H1 (cell line): ENCODE results near the gene LGALSL. TPM values are rescaled to one million over a fixed set of nuclear protein-coding genes. Genes with fewer than 3 reads are reported as not detected.

Source experiments
- CTCF ChIA-PET: fragments of 300-600 bp; sonication (Branson Sonifier 250); formaldehyde crosslinking; loops from one replicate; lab custom pipeline; 2021; ENCODE audit not compliant: partially characterized antibody; lab: Charles Lee
- POLR2A ChIA-PET: fragments of 300-600 bp; sonication (Branson Sonifier 250); formaldehyde crosslinking; loops from one replicate; lab custom pipeline; 2021; ENCODE audit warnings: inconsistent platforms; ENCODE audit not compliant: partially characterized antibody; lab: Charles Lee
- DNase-seq, 2 experiments: peaks; one replicate each; pipeline versions ENCODE4 v3.0.0 to v3.0.0-alpha.2; 2010 to 2022; ENCODE audit warnings: low spot score in 2 of 2, low read depth in 1 of 2, mixed read lengths in 1 of 2
- FAIRE-seq: peaks from 2 replicates; lab custom pipeline; 2011; peaks lifted over from hg19 to GRCh38; lab: Jason Lieb, UNC
- H2AFZ ChIP-seq: 2 replicates; pipeline ENCODE4 v1.8.1; 2012; ENCODE audit warnings: low read length, inconsistent platforms
- H2AK5ac ChIP-seq: 2 replicates; pipeline ENCODE4 v1.6.1; 2013; ENCODE audit warnings: low read depth, low read length
- H2BK120ac ChIP-seq: replicated peaks from 2 replicates; pipeline ENCODE3; 2013; ENCODE audit warnings: low read depth, low read length, inconsistent platforms
- H2BK12ac ChIP-seq: 2 replicates; pipeline ENCODE4 v1.6.1; 2013; ENCODE audit warnings: low read depth, low read length
- H2BK15ac ChIP-seq: 2 replicates; pipeline ENCODE4 v1.6.1; 2013; ENCODE audit warnings: low read length
- H2BK20ac ChIP-seq: 2 replicates; pipeline ENCODE4 v1.6.1; 2013; ENCODE audit warnings: low read length
- H2BK5ac ChIP-seq: 2 replicates; pipeline ENCODE4 v1.6.1; 2013; ENCODE audit warnings: low read depth, low read length
- H3K14ac ChIP-seq: 2 replicates; pipeline ENCODE4 v1.6.1; 2013; ENCODE audit warnings: inconsistent platforms; ENCODE audit not compliant: insufficient read length
- H3K18ac ChIP-seq: 2 replicates; pipeline ENCODE4 v1.6.1; 2013; ENCODE audit warnings: low read length; ENCODE audit errors: extremely low read depth
- H3K23ac ChIP-seq: 2 replicates; pipeline ENCODE4 v1.6.1; 2013; ENCODE audit warnings: inconsistent platforms; ENCODE audit not compliant: insufficient read length
- H3K23me2 ChIP-seq: 2 replicates; pipeline ENCODE4 v1.6.1; 2013; ENCODE audit warnings: low read depth, low read length
- H3K27ac ChIP-seq: 2 replicates; pipeline ENCODE4 v1.6.1; 2011; ENCODE audit warnings: low read depth, low read length, inconsistent platforms
- H3K27me3 ChIP-seq, 4 experiments: replicated peaks in 1 of 4; 1 replicate in 1 of 4; 2 replicates in 3 of 4; pipeline versions ENCODE4 v1.6.1 to v1.8.1; 2011 to 2013; ENCODE audit warnings: low read length in 3 of 4, mild to moderate bottlenecking in 3 of 4, inconsistent platforms in 2 of 4, mixed read lengths in 2 of 4, moderate library complexity in 1 of 4; ENCODE audit not compliant: control insufficient read depth in 3 of 4, insufficient read depth in 3 of 4; ENCODE audit errors: extremely low read depth in 1 of 4
- H3K36me3 ChIP-seq, 4 experiments: 2 replicates each; pipeline versions ENCODE4 v1.6.1 to v1.8.1; 2011 to 2013; ENCODE audit warnings: mild to moderate bottlenecking in 4 of 4, low read length in 3 of 4, moderate library complexity in 2 of 4, control low read depth in 1 of 4, inconsistent platforms in 1 of 4; ENCODE audit not compliant: insufficient read depth in 4 of 4, control insufficient read depth in 2 of 4
- H3K4ac ChIP-seq: replicated peaks from 2 replicates; pipeline ENCODE3; 2013; ENCODE audit warnings: low read length, low read depth, mixed read lengths, inconsistent platforms; ENCODE audit not compliant: insufficient read length
- H3K4me1 ChIP-seq, 4 experiments: replicated peaks in 1 of 4; 1 replicate in 1 of 4; 2 replicates in 3 of 4; pipeline versions ENCODE4 v1.6.1 to v1.8.1; 2011 to 2013; ENCODE audit warnings: low read length in 3 of 4, inconsistent platforms in 2 of 4, mixed read lengths in 1 of 4; ENCODE audit not compliant: insufficient read depth in 4 of 4, control insufficient read depth in 3 of 4
- H3K4me2 ChIP-seq, 2 experiments: 2 replicates each; pipeline versions ENCODE4 v1.6.1 to v1.8.1; 2011 to 2013; ENCODE audit warnings: low read depth in 2 of 2, low read length in 2 of 2, control low read depth in 1 of 2, inconsistent platforms in 1 of 2, mild to moderate bottlenecking in 1 of 2; ENCODE audit not compliant: insufficient read depth in 1 of 2
- H3K4me3 ChIP-seq, 4 experiments: fragments of 200-600, 300-600 bp in 1 of 4; sonication (generic), shearing (Covaris generic), sonication (Bioruptor Twin) in 1 of 4; 2 replicates each; pipeline versions ENCODE4 v1.5.1 to v1.8.1; 2011 to 2016; ENCODE audit warnings: low read length in 4 of 4, low read depth in 3 of 4, control low read depth in 2 of 4, inconsistent platforms in 2 of 4, mild to moderate bottlenecking in 2 of 4, mixed read lengths in 1 of 4, moderate library complexity in 1 of 4; ENCODE audit not compliant: insufficient read depth in 2 of 4; ENCODE audit errors: extremely low read depth in 1 of 4
- H3K56ac ChIP-seq: replicated peaks from 2 replicates; pipeline ENCODE3; 2013; ENCODE audit warnings: low read depth, mild to moderate bottlenecking, mixed read lengths, low read length, inconsistent platforms; ENCODE audit not compliant: insufficient read length
- H3K79me1 ChIP-seq: 2 replicates; pipeline ENCODE4 v1.6.1; 2013; ENCODE audit warnings: low read depth, low read length, control low read depth
- H3K79me2 ChIP-seq, 2 experiments: 2 replicates each; pipeline versions ENCODE4 v1.6.1 to v1.8.1; 2012 to 2013; ENCODE audit warnings: low read length in 2 of 2, mild to moderate bottlenecking in 2 of 2, inconsistent platforms in 1 of 2; ENCODE audit not compliant: insufficient read depth in 2 of 2, control insufficient read depth in 1 of 2
- H3K9ac ChIP-seq, 4 experiments: replicated peaks in 1 of 4; 1 replicate in 1 of 4; 2 replicates in 3 of 4; pipeline versions ENCODE4 v1.6.1 to v1.8.1; 2011 to 2013; ENCODE audit warnings: low read depth in 3 of 4, low read length in 3 of 4, control low read depth in 2 of 4, mild to moderate bottlenecking in 2 of 4, moderate library complexity in 2 of 4, inconsistent platforms in 1 of 4; ENCODE audit errors: extremely low read depth in 1 of 4
- H3K9me3 ChIP-seq, 2 experiments: 2 replicates each; pipeline versions ENCODE4 v1.6.1 to v1.8.1; 2012 to 2013; ENCODE audit warnings: mild to moderate bottlenecking in 2 of 2, moderate library complexity in 2 of 2, control low read depth in 1 of 2, inconsistent platforms in 1 of 2, low read depth in 1 of 2, low read length in 1 of 2, mixed read lengths in 1 of 2; ENCODE audit not compliant: insufficient read depth in 2 of 2
- H4K20me1 ChIP-seq, 2 experiments: replicated peaks in 1 of 2; 2 replicates each; pipeline versions ENCODE3 to v1.8.1; 2011 to 2013; ENCODE audit warnings: inconsistent platforms in 2 of 2, low read length in 2 of 2, mild to moderate bottlenecking in 1 of 2; ENCODE audit not compliant: insufficient read depth in 2 of 2, control insufficient read depth in 1 of 2
- H4K5ac ChIP-seq: 2 replicates; pipeline ENCODE4 v1.6.1; 2013; ENCODE audit warnings: low read length, low read depth, mixed read lengths, inconsistent platforms; ENCODE audit not compliant: insufficient read length
- H4K8ac ChIP-seq: 2 replicates; pipeline ENCODE4 v1.8.0; 2013; ENCODE audit warnings: mild to moderate bottlenecking, moderate library complexity, low read length, inconsistent platforms; ENCODE audit not compliant: insufficient read depth; ENCODE audit errors: extremely low read depth
- H4K91ac ChIP-seq: replicated peaks from 2 replicates; pipeline ENCODE3; 2013; ENCODE audit warnings: low read length, mixed read lengths, inconsistent platforms; ENCODE audit not compliant: insufficient read length
- BACH1 ChIP-seq: IDR thresholded peaks from 2 replicates; pipeline ENCODE4 v1.6.1; 2012; ENCODE audit warnings: low read length, improper control_type of control experiment
- CREB1 ChIP-seq: IDR thresholded peaks from 2 replicates; pipeline ENCODE4 v1.6.1; 2012; ENCODE audit warnings: inconsistent platforms
- SP1 ChIP-seq: IDR thresholded peaks from 2 replicates; pipeline ENCODE4 v1.6.1; 2011; ENCODE audit warnings: low read depth, low read length
- TAF1 ChIP-seq: IDR thresholded peaks from 2 replicates; pipeline ENCODE4 v1.6.1; 2011; ENCODE audit warnings: mild to moderate bottlenecking, low read depth, low read length
- WGBS, 2 experiments: shearing (Covaris generic) in 1 of 2; methylation state at CpG; one replicate each; pipeline versions ENCODE4 v1.1.6 to v1.1.7; 2013 to 2015; ENCODE audit warnings: low lambda C conversion rate in 2 of 2, mixed read lengths in 2 of 2, inconsistent platforms in 1 of 2, low coverage in 1 of 2, missing lambda C conversion rate in 1 of 2; ENCODE audit not compliant: insufficient replicate concordance in 2 of 2, insufficient coverage in 1 of 2, insufficient read length in 1 of 2; ENCODE audit errors: extremely low coverage in 1 of 2, missing lambda C conversion rate in 1 of 2; 5-methylcytosine and 5-hydroxymethylcytosine counted together
- polyA plus RNA-seq, 7 experiments: library from polyadenylated mRNA; depleted of rRNA in 3 of 7; stranded (reverse) in 5 of 7; unstranded in 2 of 7; fragments of >200 nt in 5 of 7; fragments of 200-250 nt in 2 of 7; gene quantifications; 1 replicate in 5 of 7; 2 replicates in 1 of 7; 4 replicates in 1 of 7; pipeline versions ENCODE4 v1.2.1 to v1.2.3, GENCODE V29; 2011 to 2013; ENCODE audit warnings: missing spikeins in 2 of 7, mixed read lengths in 2 of 7
- total RNA-seq: library from RNA; stranded (reverse); fragmentation: NEBNext Ultra II Directional; extraction: Animal tissue kit (Norgen Biotek cat#: 25700); gene quantifications from 2 replicates; pipeline ENCODE4 v1.2.1, GENCODE V29; 2021

LGALSL gene
- total and polyA plus RNA-seq, 2 of the 8 experiments (the other 6 are each of a cell fraction or from before 2014, with no cell fraction given), result 13.6 to 32.3 TPM

DNA sequence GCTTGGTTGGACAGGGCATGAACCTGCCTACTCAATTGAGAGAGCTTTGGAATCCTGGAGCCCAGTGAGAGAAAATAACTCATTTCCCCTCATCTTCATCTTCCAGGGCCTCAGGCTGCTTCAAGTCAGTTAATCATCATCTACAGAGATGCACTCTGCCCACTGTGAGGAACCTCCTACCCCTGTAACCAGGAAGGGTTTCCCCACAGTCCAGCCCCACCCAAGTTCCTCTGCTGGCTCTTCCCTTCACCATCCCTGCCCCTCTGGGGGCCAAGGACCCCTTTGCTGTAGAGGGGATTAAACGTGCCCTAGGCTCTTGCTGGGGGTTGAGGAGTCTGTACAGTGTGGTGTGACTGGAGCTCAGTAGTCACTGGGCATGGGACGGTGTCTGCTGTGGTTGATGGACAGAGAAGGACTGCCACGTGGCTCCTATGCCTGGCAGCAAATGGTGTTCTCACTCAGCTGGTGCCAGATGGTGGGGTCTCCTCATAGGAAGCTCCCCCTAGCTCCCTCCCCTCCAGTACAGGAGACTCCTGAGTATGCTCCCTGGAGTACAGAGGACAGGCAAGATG, 29.5 kb upstream of the LGALSL start:
- no peak overlapping the region for H3K14ac ChIP-seq
- CTCF ChIA-PET, result interaction anchor here (0.8 kb wide), 1 partner anchor 33 kb away, joined by 3 read pairs; no protein-coding TSS in a partner anchor
- no peak overlapping the region for H3K56ac ChIP-seq
- TF ChIP-seq CREB1 (no peak), BACH1 (no peak), TAF1 (no peak), SP1 (no peak)
- TF ChIP-seq, all 59 proteins: peak for 0
- Histone ChIP-seq H3K27me3 (no peaks in the 10 kb centered on the region), H4K8ac (no peak overlapping the region), H3K23me2 (no peaks in the 10 kb centered on the region), H3K18ac (no peak overlapping the region), H3K4me3 (no peak overlapping the region), H3K4me2 (no peak overlapping the region), H3K36me3 (no peaks in the 10 kb centered on the region), H3K4me1 (no peaks in the 10 kb centered on the region), H3K27ac (no peak overlapping the region), H3K79me2 (no peaks in the 10 kb centered on the region), H4K5ac (no peak overlapping the region), H3K9ac (no peak overlapping the region), H4K20me1 (no peaks in the 10 kb centered on the region), H2AFZ (no peak overlapping the region), H2BK15ac (no peak overlapping the region), H2BK12ac (no peak overlapping the region), H4K91ac (no peak overlapping the region), H2BK20ac (no peak overlapping the region), H3K4ac (no peak overlapping the region), H2BK120ac (no peak overlapping the region), H2BK5ac (no peak overlapping the region), H2AK5ac (no peak overlapping the region), H3K23ac (no peak overlapping the region), H3K9me3 (no peaks in the 10 kb centered on the region), H3K79me1 (no peaks in the 10 kb centered on the region)
- WGBS, 2 experiments, result 75% methylated on average over 3 of the region's 3 CpGs; no CpG with 5 or more reads in 1 of the 2 experiments
- no peak for DNase-seq
- POLR2A ChIA-PET, result interaction anchor here (1.2 kb wide), 1 partner anchor 14 kb away, joined by 4 read pairs; no protein-coding TSS in a partner anchor
- FAIRE-seq, result no peak
